ENCODE measurements around the gene MSANTD4.

GRCh38 chr11:105979997-105980703, 41.9 kb downstream of the MSANTD4 start:
- TF ChIP-seq CTCF (IDR thresholded peaks at IDR 0.05) (no peak), EP300 (IDR thresholded peaks at IDR 0.05; ENCODE audit: low read depth) (no peak)

Measured in transverse colon (tissue), 3 donors.